CD4-positive, CD25-positive, alpha-beta regulatory T cell (primary cell): ENCODE results near the gene TMEM238L. TPM values are rescaled to one million over a fixed set of nuclear protein-coding genes. Genes with fewer than 3 reads are reported as not detected.

ENCODE experiments used
- ATAC-seq, 2 donors: fragments of 150-1000 bp; cut with Tn5 transposase; one replicate each; pipeline ENCODE4 v1.10.0; 2021; ENCODE audit warnings: low read depth in 2 of 2, moderate number of reproducible peaks in 2 of 2, moderate library complexity in 1 of 2
- DNase-seq, 3 donors: peaks; one replicate each; pipeline versions ENCODE4 v3.0.0 to v3.0.0-alpha.2; 2012 to 2022; ENCODE audit warnings: mixed read lengths in 1 of 3
- H3K27ac ChIP-seq: one replicate; pipeline ENCODE4 v1.7.0; 2013; ENCODE audit warnings: mild to moderate bottlenecking, low read length; ENCODE audit not compliant: insufficient read depth, poor library complexity, severe bottlenecking
- H3K27me3 ChIP-seq: one replicate; pipeline ENCODE4 v1.7.0; 2013; ENCODE audit warnings: low read length; ENCODE audit not compliant: control insufficient read depth, insufficient read depth
- H3K36me3 ChIP-seq: one replicate; pipeline ENCODE4 v1.7.0; 2013; ENCODE audit warnings: mild to moderate bottlenecking, low read length, moderate library complexity; ENCODE audit not compliant: control insufficient read depth, insufficient read depth
- H3K4me1 ChIP-seq: 2 replicates; pipeline ENCODE4 v1.7.0; 2013; ENCODE audit warnings: mild to moderate bottlenecking, low read length; ENCODE audit not compliant: insufficient read depth, control insufficient read depth, poor library complexity, severe bottlenecking
- H3K4me3 ChIP-seq: one replicate; pipeline ENCODE4 v1.7.0; 2013; ENCODE audit warnings: low read depth, mild to moderate bottlenecking, low read length, moderate library complexity
- H3K9me3 ChIP-seq, 2 experiments: 1 replicate in 1 of 2; 2 replicates in 1 of 2; pipeline ENCODE4 v1.7.0; 2013; ENCODE audit warnings: low read length in 2 of 2, mild to moderate bottlenecking in 1 of 2, moderate library complexity in 1 of 2; ENCODE audit not compliant: control insufficient read depth in 2 of 2
- H3K27ac Mint-ChIP-seq, 3 donors: one replicate each; pipeline ENCODE4 v1.8.0; 2020 to 2022; ENCODE audit warnings: mild to moderate bottlenecking in 3 of 3, mixed read lengths in 3 of 3, moderate library complexity in 2 of 3
- H3K27me3 Mint-ChIP-seq: one replicate; pipeline ENCODE4 v1.8.0; 2022; ENCODE audit warnings: mild to moderate bottlenecking, mixed read lengths
- H3K36me3 Mint-ChIP-seq: one replicate; pipeline ENCODE4 v1.8.0; 2020; ENCODE audit warnings: mixed read lengths
- H3K4me1 Mint-ChIP-seq, 4 donors: one replicate each; pipeline ENCODE4 v1.8.0; 2020 to 2022; ENCODE audit warnings: mixed read lengths in 4 of 4, mild to moderate bottlenecking in 1 of 4
- H3K4me3 Mint-ChIP-seq, 4 donors: one replicate each; pipeline ENCODE4 v1.8.0; 2020 to 2022; ENCODE audit warnings: mild to moderate bottlenecking in 4 of 4, mixed read lengths in 4 of 4, moderate library complexity in 3 of 4
- H3K9me3 Mint-ChIP-seq, 7 donors: one replicate each; pipeline ENCODE4 v1.8.0; 2020 to 2022; ENCODE audit warnings: mixed read lengths in 7 of 7, mild to moderate bottlenecking in 3 of 7, moderate library complexity in 2 of 7
- polyA plus RNA-seq, 4 donors: library from polyadenylated mRNA; unstranded; fragments of 300-500 nt; fragmentation: Illumina TruSeq; gene quantifications; one replicate each; pipeline ENCODE4 v1.2.3, GENCODE V29; 2021
- total RNA-seq: library from RNA; stranded (reverse); gene quantifications from one replicate; pipeline ENCODE4 v1.2.3, GENCODE V29; 2022

The TMEM238L gene
- total and polyA plus RNA-seq, 5 donors from 2014 or later: not detected

DNA sequence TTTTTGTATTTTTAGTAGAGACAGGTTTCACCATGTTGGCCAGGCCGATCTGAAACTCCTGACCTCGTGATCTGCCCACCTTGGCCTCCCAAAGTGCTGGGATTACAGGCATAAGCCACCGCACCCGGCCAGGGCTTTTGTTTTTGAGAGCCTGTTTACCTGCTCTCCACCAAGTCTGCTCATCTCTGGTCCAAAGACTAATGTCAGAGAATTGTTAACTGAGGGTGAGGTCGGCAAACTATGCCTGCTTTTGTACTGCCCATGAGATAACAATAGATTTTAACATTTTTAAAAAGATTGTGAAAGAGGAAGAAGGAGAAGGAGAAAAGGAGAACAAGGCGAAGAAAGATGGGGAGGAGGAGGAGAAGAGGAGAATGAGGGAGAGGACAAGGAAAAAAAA lies 26.0 kb downstream of the TMEM238L start:
- Histone ChIP-seq H3K27me3 (no peaks in the 10 kb centered on the region), H3K4me3 (no peak overlapping the region), H3K9me3 (peaks cover 0 to 3% of the 10 kb centered on the region in 2 experiments), H3K4me1 (no peaks in the 10 kb centered on the region), H3K27ac (no peak overlapping the region), H3K36me3 (no peaks in the 10 kb centered on the region)
- no peak overlapping the region for H3K27ac Mint-ChIP-seq
- no peak overlapping the region for H3K4me3 Mint-ChIP-seq
- no peak for DNase-seq
- no peaks in the 10 kb centered on the region for H3K4me1 Mint-ChIP-seq
- no peak for ATAC-seq
- peaks cover 0 to 3% (median 1%) of the 10 kb centered on the region in 7 donors for H3K9me3 Mint-ChIP-seq
- no peaks in the 10 kb centered on the region for H3K36me3 Mint-ChIP-seq
- H3K27me3 Mint-ChIP-seq: peaks cover 8% of the 10 kb centered on the region

DNA sequence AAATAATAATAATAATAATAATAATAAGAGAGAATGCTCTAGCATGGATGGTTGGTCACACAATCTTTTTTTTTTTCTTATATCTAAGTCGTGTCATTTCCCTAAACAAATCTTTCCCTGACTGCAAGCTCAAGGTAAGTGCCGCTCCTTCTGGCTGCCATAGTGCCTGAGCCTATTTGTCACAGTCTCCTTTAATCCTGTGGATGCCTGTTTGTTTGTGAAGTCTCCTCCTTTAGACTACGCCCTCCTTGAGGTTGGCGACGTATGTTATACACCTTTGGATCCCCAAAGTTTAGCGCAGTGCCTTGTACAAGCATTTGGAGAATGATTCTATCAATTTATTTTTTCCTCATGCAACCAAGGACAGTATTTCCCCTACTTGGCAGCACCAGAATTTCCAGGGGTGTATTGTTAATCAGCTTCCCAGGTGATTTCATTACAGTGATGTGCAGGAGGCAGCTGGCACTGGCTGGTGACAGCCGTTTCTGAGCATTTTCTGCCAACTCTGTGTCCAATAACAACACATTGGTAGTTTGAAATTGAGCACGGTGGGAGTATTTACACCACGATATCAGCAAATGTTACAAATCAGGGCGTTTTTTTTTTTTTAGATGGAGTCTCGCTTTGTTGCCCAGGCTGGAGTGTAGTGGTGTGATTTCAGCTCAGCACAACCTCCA lies 26.6 kb downstream of the TMEM238L start:
- Mint-ChIP-seq H3K36me3 (no peaks in the 10 kb centered on the region), H3K9me3 (peaks cover 0 to 5% (median 0%) of the 10 kb centered on the region in 7 donors), H3K27me3 (peaks cover 8% of the 10 kb centered on the region), H3K27ac (no peak overlapping the region), H3K4me1 (no peaks in the 10 kb centered on the region), H3K4me3 (no peak overlapping the region)
- DNase-seq (no peak), ATAC-seq (no peak)
- H3K9me3 ChIP-seq: peaks cover 4% of the 10 kb centered on the region in 2 experiments
- H3K27me3 ChIP-seq: no peaks in the 10 kb centered on the region
- H3K36me3 ChIP-seq: no peaks in the 10 kb centered on the region
- H3K4me1 ChIP-seq: no peaks in the 10 kb centered on the region
- H3K4me3 ChIP-seq: no peak overlapping the region
- H3K27ac ChIP-seq: no peak overlapping the region

DNA sequence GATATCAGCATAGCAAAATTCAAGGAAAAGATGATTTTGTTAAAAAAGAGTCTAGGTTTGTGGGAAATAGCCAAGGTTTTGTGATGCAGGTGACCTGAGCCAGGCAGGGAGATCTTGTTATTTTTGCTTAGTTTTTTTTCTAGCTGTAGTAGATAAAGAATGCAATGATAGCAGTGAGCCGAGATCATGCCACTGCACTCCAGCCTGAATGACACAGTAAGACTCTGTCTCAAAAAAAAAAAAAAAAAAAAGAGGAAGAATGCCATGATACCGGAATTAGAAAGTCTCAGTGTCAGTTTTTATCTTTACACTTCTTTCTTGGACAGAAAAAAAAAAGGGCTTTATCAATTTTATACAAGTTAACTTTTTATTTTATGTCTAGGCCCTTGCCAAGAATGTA lies 27.5 kb downstream of the TMEM238L start:
- peaks cover 0 to 9% (median 4%) of the 10 kb centered on the region in 7 donors for H3K9me3 Mint-ChIP-seq
- peak overlapping the region in 1 of 3 donors; percentile 26 for H3K27ac Mint-ChIP-seq
- no peaks in the 10 kb centered on the region for H3K4me1 Mint-ChIP-seq
- DNase-seq (no peak), ATAC-seq (no peak)
- Histone ChIP-seq H3K4me1 (no peaks in the 10 kb centered on the region), H3K9me3 (peaks cover 6 to 9% of the 10 kb centered on the region in 2 experiments), H3K4me3 (no peak overlapping the region), H3K27me3 (no peaks in the 10 kb centered on the region), H3K27ac (no peak overlapping the region), H3K36me3 (no peaks in the 10 kb centered on the region)
- peaks cover 8% of the 10 kb centered on the region for H3K27me3 Mint-ChIP-seq
- no peaks in the 10 kb centered on the region for H3K36me3 Mint-ChIP-seq
- H3K4me3 Mint-ChIP-seq: no peak overlapping the region

DNA sequence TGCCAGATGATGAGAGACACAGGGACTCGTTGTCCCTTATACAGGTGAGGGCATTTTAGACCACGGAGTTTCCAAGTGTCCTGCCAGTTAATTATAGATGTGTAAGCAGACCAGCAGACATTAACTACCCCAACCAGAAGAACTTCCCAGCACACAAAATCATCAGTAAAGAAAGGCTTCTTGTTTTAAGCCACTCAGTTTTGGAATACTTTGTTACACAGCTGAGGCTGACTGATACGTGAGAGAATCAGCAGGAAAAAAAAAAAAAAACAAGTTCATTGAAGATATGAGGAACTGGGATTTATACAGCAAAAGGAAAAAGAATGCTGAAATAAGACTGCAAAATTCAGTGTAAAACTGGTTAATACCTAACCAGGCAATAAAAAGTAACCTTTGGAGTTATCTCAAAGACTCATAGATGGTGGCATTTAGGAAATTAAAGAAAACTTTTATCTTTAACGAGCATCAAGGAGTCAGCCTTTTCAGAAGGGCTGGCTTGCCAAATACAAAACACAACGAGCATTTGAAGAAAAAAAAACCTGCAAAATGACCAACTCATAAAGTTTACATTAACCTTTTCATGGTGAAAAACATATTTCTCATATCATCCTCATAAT lies 28.1 kb downstream of the TMEM238L start:
- Mint-ChIP-seq H3K4me1 (no peaks in the 10 kb centered on the region), H3K9me3 (peaks cover 0 to 10% (median 5%) of the 10 kb centered on the region in 7 donors), H3K27me3 (peaks cover 8% of the 10 kb centered on the region), H3K4me3 (no peak overlapping the region), H3K36me3 (no peaks in the 10 kb centered on the region), H3K27ac (no peak overlapping the region)
- Histone ChIP-seq H3K9me3 (peaks cover 6 to 9% of the 10 kb centered on the region in 2 experiments), H3K4me3 (no peak overlapping the region), H3K36me3 (no peaks in the 10 kb centered on the region), H3K27ac (no peak overlapping the region), H3K27me3 (no peaks in the 10 kb centered on the region), H3K4me1 (no peaks in the 10 kb centered on the region)
- ATAC-seq (no peak), DNase-seq (no peak)

GRCh38 chr17:10775058-10775457 lies 28.8 kb downstream of the TMEM238L start:
- peaks cover 4% of the 10 kb centered on the region for H3K27me3 Mint-ChIP-seq
- no peaks in the 10 kb centered on the region for H3K36me3 ChIP-seq
- no peak overlapping the region for H3K27ac ChIP-seq
- H3K27me3 ChIP-seq: no peaks in the 10 kb centered on the region
- H3K9me3 ChIP-seq: peaks cover 6 to 9% of the 10 kb centered on the region in 2 experiments
- no peaks in the 10 kb centered on the region for H3K4me1 Mint-ChIP-seq
- H3K4me1 ChIP-seq: no peaks in the 10 kb centered on the region
- DNase-seq (no peak), ATAC-seq (no peak)
- H3K9me3 Mint-ChIP-seq: peaks cover 0 to 10% (median 5%) of the 10 kb centered on the region in 7 donors
- H3K4me3 Mint-ChIP-seq: no peak overlapping the region
- no peak overlapping the region for H3K27ac Mint-ChIP-seq
- no peaks in the 10 kb centered on the region for H3K36me3 Mint-ChIP-seq
- H3K4me3 ChIP-seq: no peak overlapping the region

DNA sequence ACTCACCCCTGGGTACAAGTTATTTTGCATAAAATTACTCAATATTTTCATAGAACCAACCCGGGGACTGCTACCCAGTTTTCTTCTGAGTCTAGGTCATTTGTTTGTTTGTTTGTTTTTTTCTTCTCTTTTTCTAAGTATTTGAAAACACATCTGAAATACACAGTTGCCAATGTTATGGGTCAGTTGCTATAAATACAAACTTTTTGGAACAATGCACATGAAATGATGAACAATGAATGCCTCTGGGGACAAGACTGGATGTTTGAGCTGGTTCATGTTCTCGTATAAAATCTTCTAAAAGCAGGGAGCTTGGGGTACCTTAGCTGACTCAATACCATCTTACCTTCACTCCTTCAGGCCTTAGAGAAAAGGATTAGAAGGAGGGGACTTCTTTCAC lies 30.5 kb downstream of the TMEM238L start:
- Mint-ChIP-seq H3K27ac (no peak overlapping the region), H3K4me3 (no peak overlapping the region), H3K4me1 (no peaks in the 10 kb centered on the region), H3K9me3 (peaks cover 0 to 10% (median 5%) of the 10 kb centered on the region in 7 donors), H3K36me3 (no peaks in the 10 kb centered on the region), H3K27me3 (no peaks in the 10 kb centered on the region)
- H3K27me3 ChIP-seq: no peaks in the 10 kb centered on the region
- no peaks in the 10 kb centered on the region for H3K4me1 ChIP-seq
- H3K27ac ChIP-seq: no peak overlapping the region
- H3K4me3 ChIP-seq: no peak overlapping the region
- ATAC-seq (no peak), DNase-seq (no peak)
- H3K36me3 ChIP-seq: no peaks in the 10 kb centered on the region
- peaks cover 8 to 9% of the 10 kb centered on the region in 2 experiments for H3K9me3 ChIP-seq

DNA sequence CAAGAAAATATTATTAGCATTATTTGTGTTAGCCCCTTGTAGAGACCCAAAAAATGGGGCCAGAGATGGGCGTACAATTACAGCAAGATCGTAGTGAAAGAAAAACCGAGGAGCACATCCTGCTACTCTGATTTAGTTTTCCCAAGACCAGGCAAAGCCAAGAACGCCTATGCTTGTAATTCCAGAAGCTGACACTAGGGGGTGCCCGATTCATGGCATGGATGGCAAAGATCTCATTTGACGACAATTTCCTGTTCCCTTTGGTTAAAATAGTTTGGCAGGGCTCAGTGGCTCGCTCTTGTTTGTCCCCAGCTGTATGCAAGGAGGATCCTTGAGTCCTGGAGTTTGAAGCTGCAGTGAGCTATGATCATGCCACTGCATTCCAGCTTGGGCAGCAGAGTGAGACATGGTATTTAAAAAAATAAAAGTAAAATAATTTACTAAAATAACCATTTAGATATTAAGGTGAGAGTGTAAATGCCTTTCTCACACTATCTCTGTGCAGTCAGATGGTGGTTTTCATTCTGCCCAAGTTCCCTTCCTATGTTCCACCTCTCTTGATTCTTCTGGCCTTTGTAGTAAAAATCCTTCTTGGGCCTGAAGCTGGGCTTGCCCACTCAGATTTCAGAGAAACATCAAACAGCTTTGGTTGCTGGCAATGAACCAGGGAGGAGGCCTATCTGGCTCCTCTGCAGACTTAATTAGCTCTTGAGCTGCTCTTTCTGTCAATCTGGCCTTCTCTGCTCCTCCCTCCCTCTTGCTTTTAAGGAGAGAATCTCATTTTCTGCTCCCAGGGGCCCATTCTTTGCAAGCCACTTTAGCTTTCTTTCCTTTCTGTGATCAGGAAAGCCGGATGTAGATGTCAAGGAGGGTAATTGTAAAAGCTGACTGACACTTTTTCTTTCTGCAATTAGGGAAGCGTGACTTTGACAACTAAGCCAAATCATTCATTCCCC lies 31.2 kb downstream of the TMEM238L start:
- Mint-ChIP-seq H3K27ac (no peak overlapping the region), H3K36me3 (no peaks in the 10 kb centered on the region), H3K4me1 (no peaks in the 10 kb centered on the region), H3K4me3 (no peak overlapping the region), H3K9me3 (peaks cover 0 to 10% (median 5%) of the 10 kb centered on the region in 7 donors), H3K27me3 (no peaks in the 10 kb centered on the region)
- no peaks in the 10 kb centered on the region for H3K27me3 ChIP-seq
- no peak for ATAC-seq
- H3K36me3 ChIP-seq: no peaks in the 10 kb centered on the region
- H3K27ac ChIP-seq: no peak overlapping the region
- H3K4me3 ChIP-seq: no peak overlapping the region
- H3K9me3 ChIP-seq: peaks cover 8 to 9% of the 10 kb centered on the region in 2 experiments
- DNase-seq: peak in 1 of 3 donors; percentile 47
- H3K4me1 ChIP-seq: no peaks in the 10 kb centered on the region
